GM10847 (cell line): ENCODE measurements around the gene MRGPRE.

Experiments used
- POLR2A ChIP-seq: IDR thresholded peaks from 2 replicates; pipeline ENCODE4 v1.6.1; 2011; ENCODE audit not compliant: insufficient read length; ENCODE audit errors: extremely low read depth

The MRGPRE gene

GRCh38 chr11:3231851-3232744 is at the start of gene MRGPRE:
TSS of gene MRGPRE (minus strand) at chr11:3232417. CDS start at chr11:3228799, 3,618 bp downstream.
- TF ChIP-seq POLR2A, result no peak

- no peak for TF ChIP-seq POLR2A
These were observed 12.9 kb upstream of the MRGPRE start for GRCh38 chr11:3245071-3245470.

GRCh38 chr11:3243880-3244279 is 11.7 kb upstream of the MRGPRE start:
- TF ChIP-seq POLR2A, result no peak

- TF ChIP-seq POLR2A, result no peak
These were observed 4.9 kb upstream of the MRGPRE start for GRCh38 chr11:3237119-3237518.

- TF ChIP-seq POLR2A, result no peak
These were observed 2.6 kb upstream of the MRGPRE start for GRCh38 chr11:3234846-3235245.

GRCh38 chr11:3232956-3233355 is 739 bp upstream of the MRGPRE start:
- no peak for TF ChIP-seq POLR2A

GRCh38 chr11:3231550-3231850 is 717 bp downstream of the MRGPRE start:
- TF ChIP-seq POLR2A, result no peak

- no peak for TF ChIP-seq POLR2A
These were observed 1.3 kb downstream of the MRGPRE start for GRCh38 chr11:3230636-3231549.

GRCh38 chr11:3229673-3230630 is 2.3 kb downstream of the MRGPRE start:
- no peak for TF ChIP-seq POLR2A

GRCh38 chr11:3228445-3228829 is 3.8 kb downstream of the MRGPRE start:
- no peak for TF ChIP-seq POLR2A

- TF ChIP-seq POLR2A, result no peak
These were observed 4.4 kb downstream of the MRGPRE start for GRCh38 chr11:3227568-3228444.

- no peak for TF ChIP-seq POLR2A
These were observed 5.2 kb downstream of the MRGPRE start for GRCh38 chr11:3226846-3227567.

GRCh38 chr11:3225826-3226750 is 6.1 kb downstream of the MRGPRE start:
- no peak for TF ChIP-seq POLR2A
